Suppressor macrophage (primary cell): ENCODE measurements around the gene PYGM.

Experiments
- DNase-seq, 4 experiments: peaks; one replicate each; pipeline ENCODE4 v3.0.0-alpha.2; 2020 to 2022

Gene PYGM

DNA sequence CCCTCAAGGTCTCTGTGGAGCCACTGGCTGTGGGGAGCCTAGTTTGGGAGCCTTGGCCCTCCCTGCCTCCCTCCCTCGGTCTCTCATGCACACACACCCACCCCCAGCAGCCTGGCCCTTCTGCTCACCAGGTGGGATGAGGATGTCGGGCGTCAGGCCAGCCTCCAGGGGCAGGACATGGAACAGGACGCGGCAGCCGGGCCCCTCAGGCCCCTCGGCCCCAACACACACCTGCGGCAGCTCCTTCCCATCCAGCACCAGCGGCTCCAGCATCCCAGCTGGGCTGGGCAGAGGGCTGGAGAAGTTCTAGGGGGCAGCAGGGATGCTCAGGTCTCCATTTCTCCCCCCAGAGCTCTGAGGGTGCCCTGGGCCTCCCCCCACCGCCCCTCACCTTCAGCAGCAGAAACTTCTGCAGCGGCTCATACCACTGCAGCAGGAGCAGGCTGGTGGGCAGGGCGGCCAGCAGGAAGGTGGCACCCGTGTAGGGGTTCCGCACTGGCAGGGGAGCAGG lies 32.1 kb upstream of the PYGM start:
- no peak for DNase-seq

- no peak for DNase-seq
Measured at GRCh38 chr11:64790205-64791095, 30.7 kb upstream of the PYGM start.

- DNase-seq, result no peak
Measured at GRCh38 chr11:64789331-64790204, 29.8 kb upstream of the PYGM start.

DNA sequence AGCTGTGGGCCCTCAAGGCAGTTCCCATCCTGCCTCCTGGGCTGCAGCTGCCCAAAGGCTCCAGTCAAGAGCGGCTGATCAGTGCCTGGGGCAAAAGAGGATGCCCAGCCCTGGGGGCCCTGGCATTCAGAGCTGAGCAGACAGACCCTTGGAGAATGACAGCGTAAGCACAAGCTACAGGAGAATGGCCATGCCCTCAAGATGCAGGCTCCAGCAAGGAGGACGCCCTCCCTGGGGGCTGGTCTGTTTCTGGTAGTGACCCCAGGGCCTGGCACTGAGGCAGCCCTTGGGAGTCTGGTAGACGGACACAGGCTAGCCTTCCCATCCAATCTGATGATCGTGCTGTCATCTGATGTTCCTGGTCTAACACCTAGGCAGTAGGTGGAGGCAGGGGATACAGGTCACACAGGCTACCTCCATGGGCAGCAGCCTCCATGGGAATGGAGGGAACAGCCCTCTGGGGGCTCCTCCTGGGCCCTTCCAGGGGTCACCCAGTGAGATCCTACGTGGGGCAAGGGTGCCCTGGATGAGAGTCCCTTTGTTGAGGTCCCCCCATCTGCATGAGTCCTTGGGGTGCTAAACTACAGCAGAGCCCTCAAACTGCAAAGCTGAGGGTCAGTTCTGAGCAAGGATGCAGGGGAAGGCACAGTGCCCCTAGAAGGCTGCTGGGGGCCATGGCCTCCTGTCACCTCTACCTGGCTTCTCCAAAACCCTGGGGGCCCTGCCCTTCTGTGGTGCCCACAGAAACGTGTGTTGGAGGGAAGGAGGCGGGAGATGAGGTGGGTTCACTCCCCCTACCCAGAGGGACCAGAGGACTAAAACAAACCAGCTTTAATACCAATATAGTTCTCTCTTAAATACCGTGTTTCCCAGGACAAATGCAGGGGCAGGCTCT lies 28.8 kb upstream of the PYGM start:
- DNase-seq, result no peak

DNA sequence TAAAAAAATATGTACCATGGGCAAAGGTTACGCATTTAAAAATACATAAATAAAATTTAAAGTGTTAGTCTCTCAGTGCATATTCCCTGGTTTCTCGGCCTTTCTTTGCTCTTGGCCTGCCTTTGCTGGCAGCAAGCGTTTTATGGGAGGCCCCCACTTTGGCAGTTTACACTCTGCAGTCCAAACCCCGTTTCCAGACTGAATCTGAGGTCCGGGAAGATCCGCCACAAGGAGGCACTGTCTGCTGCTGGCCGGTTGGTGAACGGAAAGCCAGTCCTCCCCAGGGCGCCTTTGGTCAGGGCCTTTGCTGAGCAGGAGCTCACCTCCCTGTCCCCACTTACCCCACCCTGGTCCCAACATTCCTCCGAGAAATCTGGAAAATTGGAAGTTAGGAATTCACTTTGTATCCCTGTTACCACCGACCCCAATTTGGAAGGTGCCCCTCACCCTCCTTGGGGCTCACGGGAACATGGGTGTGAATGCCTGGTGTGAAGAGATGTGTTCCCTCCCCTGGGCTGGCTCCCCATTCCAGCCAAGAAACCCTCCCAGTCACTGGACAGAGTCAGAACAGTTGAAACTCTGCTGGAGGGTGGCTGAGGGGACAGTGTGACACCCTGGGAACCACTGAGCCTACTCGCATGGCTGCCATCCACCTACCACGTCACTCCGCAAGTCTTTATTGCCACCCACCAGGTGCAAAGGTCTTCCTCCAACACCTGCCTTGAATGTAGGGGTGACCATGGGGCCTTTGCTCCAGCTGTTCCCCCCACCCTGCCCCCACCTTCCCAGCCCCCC lies 27.9 kb upstream of the PYGM start:
- DNase-seq, result peak; percentile 63 to 82 (median 71)

DNA sequence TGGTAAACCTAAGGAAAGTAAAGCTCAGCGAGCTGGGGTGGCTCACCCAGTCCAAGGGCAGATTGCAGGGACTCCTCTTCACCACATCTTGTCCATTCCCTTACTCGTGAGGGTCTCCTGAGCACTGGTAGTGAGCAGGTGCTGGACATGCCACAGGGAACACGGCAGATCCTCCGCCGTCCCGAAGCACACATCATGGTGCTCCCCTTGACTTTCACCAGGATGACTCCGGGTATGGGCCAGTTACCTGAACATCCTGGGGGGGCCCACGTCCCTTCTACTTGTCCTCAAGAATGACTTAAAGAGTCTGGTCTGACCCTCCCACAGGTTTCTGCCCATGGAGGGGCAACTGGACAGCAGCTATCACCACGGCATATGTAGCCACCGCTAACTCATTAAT lies 26.5 kb upstream of the PYGM start:
- DNase-seq, result no peak

DNA sequence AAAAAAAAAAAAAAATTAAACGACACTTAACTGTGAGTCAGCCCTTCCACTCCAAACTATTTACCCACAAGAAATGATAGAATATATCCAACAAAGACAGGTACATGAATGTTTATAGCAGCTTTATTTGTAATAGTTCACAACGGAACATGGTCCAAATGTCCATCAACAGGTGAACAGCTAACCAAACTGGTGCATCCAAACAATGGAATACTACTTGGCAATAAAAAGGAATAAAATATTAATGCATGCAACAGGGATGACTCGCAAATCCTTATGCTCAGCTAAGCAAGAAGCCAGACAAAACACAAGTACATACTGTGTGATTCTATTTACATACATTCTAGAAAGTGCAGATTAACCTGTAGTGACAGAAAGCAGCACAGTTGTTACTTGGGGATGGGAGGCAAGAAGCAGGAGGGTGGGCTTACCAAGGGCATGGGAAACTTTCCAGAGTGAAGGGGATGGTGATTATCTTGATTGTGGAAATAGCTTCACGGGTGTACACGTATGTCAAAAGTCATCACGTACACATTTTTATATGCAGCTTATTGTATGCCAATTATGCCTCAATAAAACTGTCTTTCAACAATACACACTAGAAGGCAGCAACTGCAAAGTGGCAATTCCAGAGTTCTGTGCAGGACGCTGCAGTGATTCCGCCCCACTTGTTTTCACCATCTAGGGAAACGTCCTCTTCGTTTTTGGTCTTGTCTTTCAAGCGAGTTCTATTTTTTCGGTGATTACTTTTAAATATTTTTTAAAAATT lies 25.2 kb upstream of the PYGM start:
- DNase-seq, result no peak

DNA sequence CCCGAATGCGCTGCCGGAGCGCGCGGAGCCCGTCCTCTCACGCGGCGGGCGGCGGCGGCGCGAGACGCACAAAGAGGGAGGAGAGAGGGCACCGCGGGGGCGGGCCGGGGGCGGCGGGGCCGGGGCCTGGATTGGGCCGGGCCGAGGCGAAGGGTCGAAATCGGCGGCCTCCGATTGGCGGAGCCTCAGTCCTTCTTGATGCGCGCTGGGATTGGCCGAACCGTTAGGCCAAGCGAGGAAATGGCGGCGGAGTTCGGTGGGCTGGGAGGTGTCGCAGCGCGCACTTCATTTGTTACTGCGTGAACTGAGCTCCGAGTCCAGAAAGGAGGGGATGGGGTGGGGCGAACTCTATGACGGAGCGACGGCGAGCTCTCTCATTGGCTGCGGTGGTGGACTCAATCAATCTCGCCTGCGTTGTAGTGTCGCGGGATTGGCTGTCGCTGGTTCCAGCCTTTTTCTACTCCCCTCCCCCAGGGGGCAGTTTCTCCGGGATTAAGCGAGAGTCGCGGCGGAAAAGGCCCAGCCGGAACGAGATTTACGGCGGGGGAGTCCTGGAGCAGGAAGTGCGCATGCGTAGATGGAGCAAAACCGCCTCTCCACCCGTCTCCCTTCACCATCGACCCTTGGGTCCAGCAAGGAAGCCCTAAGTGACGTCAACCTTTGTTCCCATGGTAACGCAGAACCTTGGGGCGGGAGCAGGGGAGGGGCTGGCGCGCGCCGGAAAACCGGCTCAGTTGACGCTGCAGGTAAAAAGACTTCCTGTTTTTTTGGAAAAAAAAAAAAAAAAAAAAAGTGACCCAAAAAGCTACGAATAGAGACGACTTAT lies 18.9 kb upstream of the PYGM start, which contains the start of gene SF1:
Gene SF1 (minus strand): TSS at position 70 of the 826 bp plus-strand sequence. CDS start 150 bp downstream, outside the sequence.
- DNase-seq, result peak; percentile 99 to 100 (median 100)

DNA sequence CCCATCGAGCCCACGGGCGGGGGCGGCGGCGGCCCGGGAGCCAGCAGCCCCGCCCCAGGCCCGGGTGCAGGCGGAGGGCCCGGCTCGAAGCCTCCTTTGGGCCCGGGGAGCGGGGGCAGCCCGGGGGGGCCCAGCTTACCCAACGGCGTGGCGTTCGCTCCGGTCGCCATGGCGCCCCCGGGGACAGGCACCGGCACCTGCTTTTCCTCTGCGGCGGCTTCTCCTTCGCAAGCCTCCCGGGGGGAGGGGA lies 18.4 kb upstream of the PYGM start:
- DNase-seq, result no peak

DNA sequence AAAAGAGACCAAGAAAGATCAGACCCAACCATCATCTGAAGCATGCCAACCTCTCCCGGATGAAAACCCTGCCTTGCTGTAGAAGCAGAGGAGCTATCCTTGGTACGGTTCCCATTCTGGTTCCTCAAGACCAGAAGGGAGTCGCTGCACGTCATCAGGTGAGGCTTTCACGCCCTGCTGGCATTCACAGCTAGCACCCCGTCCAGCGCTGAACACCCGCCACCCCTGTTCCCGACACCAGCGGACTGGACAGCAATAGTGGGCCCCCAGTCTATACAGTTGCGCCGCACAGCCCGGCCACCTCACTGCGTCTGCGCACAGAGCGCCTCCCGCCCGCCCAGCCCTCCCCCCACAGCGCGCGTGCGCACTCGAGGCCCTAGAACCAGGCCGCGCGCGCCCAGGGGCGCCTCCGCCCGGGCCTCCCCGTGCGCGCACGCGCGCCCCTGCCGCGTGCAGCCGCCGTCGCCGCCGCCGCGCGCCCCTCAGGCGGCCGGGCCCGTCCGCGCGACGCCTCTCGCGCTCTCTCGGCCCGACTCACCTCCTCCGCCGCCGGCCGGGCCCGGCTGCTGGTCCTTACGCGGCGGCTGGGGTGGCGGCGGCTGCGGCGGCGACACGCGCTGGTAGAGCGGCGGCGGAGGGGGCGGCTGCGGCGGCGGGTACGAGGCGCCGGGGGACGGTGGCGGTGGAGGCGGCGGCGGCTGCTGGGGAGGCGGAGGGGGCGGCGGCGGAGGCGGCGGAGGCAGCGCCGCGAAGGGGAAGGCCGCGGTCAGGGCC lies 17.9 kb upstream of the PYGM start:
- peak; percentile 91 to 97 (median 94) for DNase-seq

GRCh38 chr11:64776875-64777274 lies 17.1 kb upstream of the PYGM start:
- no peak for DNase-seq

DNA sequence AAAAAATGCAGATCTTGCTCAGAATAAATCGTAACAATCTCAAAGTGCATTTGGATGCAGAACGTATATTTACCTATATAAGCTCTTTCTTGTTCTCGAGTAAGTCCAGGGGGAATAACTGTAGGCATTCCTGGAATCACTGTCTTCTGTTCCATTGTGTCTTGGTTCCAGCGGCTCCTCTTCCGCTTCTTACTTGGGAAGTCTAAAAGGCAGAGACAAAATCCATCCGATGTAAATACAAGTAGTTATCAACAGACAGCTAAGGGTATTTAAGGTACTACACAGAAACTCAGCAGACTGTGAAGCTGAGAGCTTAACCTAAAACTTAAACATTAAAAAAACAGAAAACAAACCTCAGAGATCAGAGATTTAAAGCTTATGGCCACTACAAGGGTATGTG lies 16.7 kb upstream of the PYGM start:
- DNase-seq, result no peak

GRCh38 chr11:64774144-64774543 lies 14.4 kb upstream of the PYGM start:
- DNase-seq, result no peak

GRCh38 chr11:64772303-64773018 lies 12.7 kb upstream of the PYGM start:
- peak; percentile 27 to 74 (median 58) for DNase-seq

DNA sequence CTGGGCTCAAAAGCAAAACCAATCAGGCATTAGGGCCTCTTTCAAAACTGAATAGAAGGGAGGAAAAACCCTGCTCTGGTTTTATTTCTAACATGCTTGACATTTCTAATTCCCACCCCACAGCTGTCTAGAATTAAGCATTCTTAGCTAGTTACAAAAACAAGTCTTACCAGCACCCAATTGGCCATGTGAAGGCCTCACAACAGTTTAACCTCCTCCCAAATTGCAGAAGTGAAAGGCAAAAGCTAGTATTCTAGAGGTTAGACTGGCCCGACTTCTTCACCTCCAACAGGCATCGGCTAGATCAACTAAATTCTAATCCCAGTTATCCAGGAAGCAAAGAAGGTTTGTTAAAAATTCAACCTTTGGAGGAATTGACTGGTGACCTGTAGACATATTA lies 12.1 kb upstream of the PYGM start:
- DNase-seq, result peak; percentile 39 to 57 (median 50)

- DNase-seq, result no peak
Measured at GRCh38 chr11:64770120-64770519, 10.3 kb upstream of the PYGM start.

DNA sequence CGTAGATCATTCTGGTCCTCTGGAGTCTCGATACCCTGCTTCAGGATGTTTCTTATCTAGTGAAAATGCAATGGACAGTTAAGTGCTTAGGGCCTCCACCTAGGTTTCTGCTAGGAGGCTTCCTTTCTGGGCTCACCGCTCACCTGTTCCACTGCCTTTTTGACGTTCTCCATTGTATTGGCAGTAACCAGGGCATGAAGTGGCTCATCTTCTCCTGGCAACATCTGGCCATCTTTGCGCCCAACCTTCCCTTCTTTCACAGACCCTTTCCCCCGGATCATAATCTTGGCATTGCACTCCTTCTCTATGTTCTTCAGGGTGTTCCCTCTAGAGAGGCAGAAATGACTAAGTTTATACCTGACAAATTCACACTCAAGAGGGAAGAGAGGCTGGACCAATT lies 9.5 kb upstream of the PYGM start:
- no peak for DNase-seq

- no peak for DNase-seq
Measured at GRCh38 chr11:64768300-64768694, 8.5 kb upstream of the PYGM start.
